Thoracic aorta (tissue), 2 donors: Measurements from ENCODE around the gene CTU2. TPM values are rescaled to one million over a fixed set of nuclear protein-coding genes. Genes with fewer than 3 reads are reported as not detected.

ENCODE experiments used
- ATAC-seq: fragments of 150-250 bp; one replicate; pipeline ENCODE4 v1.8.0; 2017; ENCODE audit warnings: low read depth; ENCODE audit not compliant: insufficient number of reproducible peaks, low FRiP score
- DNase-seq: peaks from one replicate; pipeline ENCODE4 v3.0.0-alpha.2; 2020; ENCODE audit warnings: low spot score
- H3K27ac ChIP-seq, 2 donors: fragments of 200-600 bp; sonication (generic); 1 replicate in 1 of 2; 2 replicates in 1 of 2; pipeline ENCODE4 v1.5.1; 2016; ENCODE audit warnings: mild to moderate bottlenecking in 2 of 2, moderate library complexity in 2 of 2
- H3K27me3 ChIP-seq: fragments of 200-600 bp; sonication (generic); replicated peaks from 2 replicates; pipeline ENCODE4 v1.6.0; 2016; ENCODE audit warnings: mild to moderate bottlenecking; ENCODE audit not compliant: insufficient read depth
- H3K36me3 ChIP-seq: fragments of 200-600 bp; sonication (generic); one replicate; pipeline ENCODE4 v1.5.1; 2016
- H3K4me1 ChIP-seq, 2 donors: fragments of 200-600 bp; sonication (generic); 1 replicate in 1 of 2; 2 replicates in 1 of 2; pipeline versions ENCODE4 v1.5.1 to v1.6.0; 2016; ENCODE audit warnings: low read depth in 2 of 2, mild to moderate bottlenecking in 1 of 2; ENCODE audit not compliant: control insufficient read depth in 1 of 2
- H3K4me3 ChIP-seq: fragments of 200-600 bp; sonication (generic); 2 replicates; pipeline ENCODE4 v1.5.1; 2016; ENCODE audit warnings: mild to moderate bottlenecking
- H3K9me3 ChIP-seq: fragments of 200-600 bp; sonication (generic); 2 replicates; pipeline ENCODE4 v1.5.1; 2016
- total RNA-seq, 2 donors: library from RNA; depleted of rRNA; stranded (reverse); fragments of >200 nt; gene quantifications; one replicate each; pipeline versions ENCODE4 v1.1.0 to v1.2.3, GENCODE V29; 2016
- TF ChIP-seq, protein P1 (sequence below): fragments of 200-600 bp; sonication (generic); IDR thresholded peaks from one replicate; pipeline ENCODE4 v1.5.1; 2019; ENCODE audit warnings: antibody characterized with exemption

The CTU2 gene
- total RNA-seq, 2 donors from 2014 or later, result 11.1 to 21.0 TPM

DNA sequence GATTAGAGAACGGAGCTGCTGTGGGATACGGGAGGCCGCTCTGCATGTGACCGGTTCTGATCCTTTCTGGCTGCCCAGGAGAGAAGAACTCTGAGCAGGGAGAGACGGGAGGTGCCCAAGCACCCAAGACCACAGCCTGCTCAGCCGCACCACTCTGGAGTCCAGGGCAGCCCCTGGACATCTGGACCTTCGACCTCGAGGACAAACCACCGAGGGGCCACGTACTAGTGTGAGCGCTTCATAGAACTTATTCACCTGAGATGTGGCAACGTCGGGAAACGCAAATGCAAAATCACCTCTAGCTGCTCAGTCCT lies 6.0 kb upstream of the CTU2 start:
- peaks cover 14% of the 10 kb centered on the region for H3K36me3 ChIP-seq
- H3K27ac ChIP-seq, result no peak overlapping the region

DNA sequence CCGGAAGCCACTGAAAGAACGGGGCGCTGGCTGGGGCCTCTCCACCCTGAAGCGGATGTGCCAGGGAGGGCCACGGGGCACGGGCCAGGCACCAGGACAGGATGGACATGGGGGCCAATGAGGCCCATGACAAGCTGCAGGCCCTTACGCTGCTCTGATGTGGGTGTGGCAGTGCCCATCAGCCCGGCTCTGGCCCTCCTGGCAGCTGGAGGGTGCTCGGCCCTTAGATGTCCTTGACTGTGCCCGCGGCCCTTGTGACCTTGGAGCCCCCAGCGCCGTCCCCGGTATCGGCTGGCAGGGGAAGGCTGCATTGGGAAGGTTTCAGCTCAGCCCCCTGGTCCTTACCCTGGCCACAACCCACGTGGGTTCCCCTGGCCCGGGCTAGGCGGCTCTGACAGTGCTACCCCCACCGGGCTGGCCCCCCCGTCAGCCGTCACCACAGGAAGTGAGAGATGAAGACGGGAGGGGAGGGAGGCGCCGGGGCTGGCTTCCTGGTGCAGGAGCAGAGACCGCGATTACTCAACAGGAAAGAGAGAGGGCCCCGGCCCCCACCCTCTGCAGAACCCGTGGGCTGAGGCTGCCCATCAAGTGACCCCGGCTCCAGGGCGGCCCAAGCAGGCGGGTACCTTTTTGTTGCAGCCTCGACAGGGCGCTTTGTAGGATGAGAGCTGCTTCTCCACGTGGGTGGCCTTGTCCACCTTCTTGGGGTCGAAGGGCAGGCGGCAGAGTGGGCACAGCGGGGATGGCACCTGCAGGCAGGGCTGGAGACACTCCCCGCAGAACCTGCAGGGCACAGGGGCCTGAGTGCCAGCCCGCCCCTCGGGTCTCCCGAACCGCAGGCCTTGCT lies 5.4 kb upstream of the CTU2 start:
- Histone ChIP-seq H3K27me3 (no peaks in the 10 kb centered on the region), H3K36me3 (peaks cover 14% of the 10 kb centered on the region), H3K4me3 (peak overlapping the region; percentile 39), H3K4me1 (peaks cover 17 to 22% of the 10 kb centered on the region in 2 donors), H3K27ac (no peak overlapping the region), H3K9me3 (no peaks in the 10 kb centered on the region)
- DNase-seq, result peak; percentile 67
- TF ChIP-seq, protein P1, sequence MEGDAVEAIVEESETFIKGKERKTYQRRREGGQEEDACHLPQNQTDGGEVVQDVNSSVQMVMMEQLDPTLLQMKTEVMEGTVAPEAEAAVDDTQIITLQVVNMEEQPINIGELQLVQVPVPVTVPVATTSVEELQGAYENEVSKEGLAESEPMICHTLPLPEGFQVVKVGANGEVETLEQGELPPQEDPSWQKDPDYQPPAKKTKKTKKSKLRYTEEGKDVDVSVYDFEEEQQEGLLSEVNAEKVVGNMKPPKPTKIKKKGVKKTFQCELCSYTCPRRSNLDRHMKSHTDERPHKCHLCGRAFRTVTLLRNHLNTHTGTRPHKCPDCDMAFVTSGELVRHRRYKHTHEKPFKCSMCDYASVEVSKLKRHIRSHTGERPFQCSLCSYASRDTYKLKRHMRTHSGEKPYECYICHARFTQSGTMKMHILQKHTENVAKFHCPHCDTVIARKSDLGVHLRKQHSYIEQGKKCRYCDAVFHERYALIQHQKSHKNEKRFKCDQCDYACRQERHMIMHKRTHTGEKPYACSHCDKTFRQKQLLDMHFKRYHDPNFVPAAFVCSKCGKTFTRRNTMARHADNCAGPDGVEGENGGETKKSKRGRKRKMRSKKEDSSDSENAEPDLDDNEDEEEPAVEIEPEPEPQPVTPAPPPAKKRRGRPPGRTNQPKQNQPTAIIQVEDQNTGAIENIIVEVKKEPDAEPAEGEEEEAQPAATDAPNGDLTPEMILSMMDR, result no peak
- ATAC-seq, result no peak

More for the DNA sequence above, 6.0 kb upstream of the CTU2 start:
- Histone ChIP-seq H3K4me3 (no peak overlapping the region), H3K4me1 (peaks cover 15 to 18% of the 10 kb centered on the region in 2 donors), H3K9me3 (no peaks in the 10 kb centered on the region), H3K27me3 (no peaks in the 10 kb centered on the region)
- ATAC-seq (no peak), DNase-seq (no peak)
- TF ChIP-seq, protein P1, result no peak

DNA sequence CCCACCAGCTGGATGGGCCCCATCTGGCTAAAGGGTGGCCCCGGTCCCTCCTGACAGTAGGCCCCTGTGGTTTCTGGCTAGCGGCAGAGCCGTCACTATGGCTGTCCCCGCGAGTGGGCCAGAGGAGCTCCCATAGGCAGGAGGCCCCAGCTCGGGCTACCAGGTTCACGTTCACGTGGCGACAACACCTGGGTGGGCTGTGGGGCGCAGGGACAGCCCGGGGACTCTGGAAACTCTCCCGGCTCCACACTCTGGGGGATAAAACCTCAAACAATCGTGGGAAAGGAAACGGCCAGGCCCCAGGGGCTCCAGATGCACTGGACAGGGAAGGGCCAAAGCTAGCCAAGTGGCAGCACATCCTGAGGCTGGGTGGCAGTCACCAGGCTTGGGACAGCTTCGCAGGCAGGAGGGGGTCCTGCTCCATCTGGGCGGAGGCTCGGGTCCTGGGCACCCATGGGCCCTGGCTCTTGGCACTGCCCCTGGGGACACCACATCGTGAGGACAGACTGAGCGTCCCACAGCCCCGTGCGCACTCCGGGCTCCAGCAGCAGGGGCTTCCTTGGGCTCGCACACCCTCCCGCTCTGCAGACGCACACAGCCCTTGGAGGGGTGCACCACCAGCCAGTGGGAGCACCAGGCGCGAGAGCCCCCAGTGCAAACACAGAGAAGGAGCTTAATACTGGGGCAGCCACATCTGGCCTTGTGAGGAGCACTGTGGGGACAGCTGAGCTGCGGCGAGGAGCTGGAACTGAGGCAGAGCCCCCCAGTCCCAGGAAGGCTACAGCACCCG lies 4.5 kb upstream of the CTU2 start:
- DNase-seq (no peak), ATAC-seq (no peak)
- H3K9me3 ChIP-seq, result no peaks in the 10 kb centered on the region
- no peaks in the 10 kb centered on the region for H3K27me3 ChIP-seq
- TF ChIP-seq, protein P1, result no peak
- peak overlapping the region; percentile 39 for H3K4me3 ChIP-seq
- H3K4me1 ChIP-seq, result peaks cover 17 to 25% of the 10 kb centered on the region in 2 donors
- H3K27ac ChIP-seq, result no peak overlapping the region
- H3K36me3 ChIP-seq, result peaks cover 14% of the 10 kb centered on the region

DNA sequence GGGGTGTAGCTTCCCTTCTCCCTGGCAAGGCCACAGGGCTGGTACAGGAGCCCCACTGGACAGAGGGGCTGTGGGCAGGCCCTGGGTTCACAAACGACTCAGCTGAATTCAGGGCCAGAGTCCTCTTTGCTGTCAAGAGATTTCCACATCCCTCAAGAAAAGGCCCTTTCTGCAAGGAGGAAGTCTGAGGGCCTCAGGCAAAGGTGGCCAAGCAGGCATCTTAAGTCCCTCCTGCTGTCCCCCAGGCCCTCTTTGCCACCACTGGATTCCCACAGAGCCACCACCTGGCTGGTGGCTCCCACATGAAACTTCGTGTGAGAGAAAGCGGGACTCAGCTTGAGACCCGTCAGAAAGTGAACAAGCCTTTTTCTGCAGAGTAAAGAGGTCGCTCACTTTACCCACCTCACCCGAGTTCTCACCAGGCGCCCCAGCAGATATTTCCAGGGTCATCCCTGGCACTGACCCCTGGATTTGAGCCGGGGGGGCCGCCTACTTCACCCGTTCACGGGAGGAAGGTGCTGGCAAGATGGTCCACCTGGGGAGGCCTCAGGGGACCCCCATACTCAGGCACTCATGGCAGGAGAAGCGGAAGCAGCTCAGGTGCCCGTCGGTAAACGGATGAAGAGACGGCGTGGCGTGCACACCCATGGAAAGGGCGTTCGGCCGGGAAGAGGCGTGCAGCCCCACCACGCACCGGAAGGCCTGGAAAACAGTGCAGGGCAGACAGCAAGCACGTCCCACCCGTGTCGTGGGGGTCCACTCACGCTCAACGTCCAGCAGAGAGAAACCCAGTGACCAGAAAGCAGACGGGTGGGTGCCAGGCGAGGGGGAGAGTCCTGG lies 3.7 kb upstream of the CTU2 start:
- Histone ChIP-seq H3K27ac (peak overlapping the region in 1 of 2 donors; percentile 41), H3K27me3 (no peaks in the 10 kb centered on the region), H3K4me3 (peak overlapping the region; percentile 99), H3K9me3 (no peaks in the 10 kb centered on the region), H3K4me1 (peaks cover 24 to 33% of the 10 kb centered on the region in 2 donors), H3K36me3 (peaks cover 11% of the 10 kb centered on the region)
- TF ChIP-seq, protein P1, result no peak
- ATAC-seq, result no peak
- no peak for DNase-seq
